Right atrium auricular region (tissue), 2 donors: ENCODE measurements around the gene IPO11. TPM values are rescaled to one million over a fixed set of nuclear protein-coding genes. Genes with fewer than 3 reads are reported as not detected.
"Not testable (repeated sequence)": the region's sequence is repeated elsewhere in the genome, so short reads cannot be mapped to it uniquely, and the experiment has no call there.

Experiments used
- DNase-seq: peaks from one replicate; pipeline ENCODE4 v3.0.0-alpha.2; 2019; ENCODE audit warnings: low spot score
- H3K27ac ChIP-seq, 2 donors: fragments of 200-600 bp; sonication (generic); 1 replicate in 1 of 2; 2 replicates in 1 of 2; pipeline ENCODE4 v1.5.1; 2016 to 2019
- H3K27me3 ChIP-seq, 2 donors: fragments of 200-600 bp; sonication (generic); one replicate each; pipeline versions ENCODE4 v1.5.1 to v1.6.0; 2017 to 2019
- H3K36me3 ChIP-seq: fragments of 200-600 bp; sonication (generic); one replicate; pipeline ENCODE4 v1.5.1; 2016
- H3K4me1 ChIP-seq, 2 donors: fragments of 200-600 bp; sonication (generic); one replicate each; pipeline versions ENCODE4 v1.5.1 to v1.6.0; 2017 to 2019
- H3K4me3 ChIP-seq, 2 donors: fragments of 200-600 bp; sonication (generic); 1 replicate in 1 of 2; 2 replicates in 1 of 2; pipeline ENCODE4 v1.5.1; 2017 to 2019; ENCODE audit warnings: mild to moderate bottlenecking in 1 of 2, moderate library complexity in 1 of 2
- H3K9me3 ChIP-seq, 2 donors: fragments of 200-600 bp; sonication (generic); one replicate each; pipeline ENCODE4 v1.5.1; 2019
- CTCF ChIP-seq, 2 donors: fragments of 200-600 bp; sonication (generic); IDR thresholded peaks; one replicate each; pipeline ENCODE4 v1.5.1; 2019; ENCODE audit warnings: antibody characterized with exemption in 2 of 2
- total RNA-seq, 2 donors: library from RNA; depleted of rRNA; stranded (reverse); fragments of >200 nt; gene quantifications; one replicate each; pipeline ENCODE4 v1.1.0, GENCODE V29; 2016

The IPO11 gene
- total RNA-seq, 2 donors from 2014 or later = 19.2 to 24.6 TPM

DNA sequence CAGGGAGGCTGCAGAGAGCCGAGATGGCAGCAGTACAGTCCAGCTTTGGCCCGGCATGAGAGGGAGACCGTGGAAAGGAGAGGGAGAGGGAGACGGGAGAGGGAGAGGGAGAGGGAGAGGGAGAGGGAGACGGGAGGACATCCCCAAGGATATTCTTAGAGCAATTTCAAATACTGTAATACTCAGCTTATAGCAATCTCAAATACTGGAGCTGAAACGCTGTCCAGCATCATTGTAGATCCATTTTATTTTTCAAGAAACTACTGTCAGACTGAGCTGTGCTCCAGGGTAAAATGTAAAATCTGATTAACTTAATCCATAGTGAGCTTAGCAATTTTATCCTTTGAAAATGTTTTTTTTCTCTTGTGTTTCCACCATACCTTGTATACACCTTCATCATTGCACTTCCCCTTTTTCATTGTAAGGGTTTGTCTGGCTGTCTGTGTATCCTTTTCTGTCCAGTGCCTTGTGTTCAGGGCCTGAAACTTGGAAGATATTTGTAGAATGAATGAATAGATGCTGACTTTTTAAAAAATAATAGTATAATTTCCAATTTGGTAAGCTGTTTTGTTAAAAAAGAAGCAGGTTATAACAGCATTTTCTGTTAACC is 102.1 kb downstream of the IPO11 start:
- Histone ChIP-seq H3K9me3 (no peaks in the 10 kb centered on the region), H3K36me3 (peaks cover 7% of the 10 kb centered on the region), H3K27me3 (no peaks in the 10 kb centered on the region), H3K4me3 (no peak overlapping the region), H3K4me1 (peaks cover 0 to 12% of the 10 kb centered on the region in 2 donors), H3K27ac (no peak overlapping the region)
- TF ChIP-seq CTCF (IDR thresholded peaks at IDR 0.05) = no peak
- no peak for DNase-seq

- H3K27ac ChIP-seq, H3K9me3 ChIP-seq, H3K27me3 ChIP-seq, H3K36me3 ChIP-seq, DNase-seq, H3K4me1 ChIP-seq, H3K4me3 ChIP-seq: not testable (repeated sequence)
Measured at GRCh38 chr5:62520812-62521211, 108.2 kb downstream of the IPO11 start.

- no peak for TF ChIP-seq CTCF (IDR thresholded peaks at IDR 0.05)
- Histone ChIP-seq H3K9me3 (no peaks in the 10 kb centered on the region), H3K27ac (no peak overlapping the region), H3K27me3 (no peaks in the 10 kb centered on the region), H3K4me1 (no peaks in the 10 kb centered on the region), H3K36me3 (no peaks in the 10 kb centered on the region), H3K4me3 (no peak overlapping the region)
- DNase-seq = no peak
Measured at GRCh38 chr5:62521319-62521718, 108.8 kb downstream of the IPO11 start.

DNA sequence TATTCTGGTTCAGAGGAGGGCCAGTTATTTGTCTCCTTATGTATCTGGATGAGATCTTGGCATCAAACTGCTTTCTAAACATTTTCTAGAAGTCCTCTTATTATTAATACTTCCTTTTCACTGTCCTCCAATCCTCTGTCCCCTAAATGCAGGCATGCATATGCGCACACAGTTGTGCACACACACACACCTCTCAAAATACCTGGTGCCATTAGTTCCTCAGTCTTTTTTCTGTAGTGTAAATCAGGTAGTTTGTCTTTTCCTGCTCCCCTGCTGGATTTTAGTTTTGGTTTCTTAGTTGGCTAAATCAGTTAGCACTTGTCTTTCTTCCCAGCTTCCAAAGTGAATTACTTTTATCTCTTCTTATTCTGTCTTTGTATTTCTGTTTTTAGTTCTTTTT is 110.2 kb downstream of the IPO11 start:
- H3K36me3 ChIP-seq = no peaks in the 10 kb centered on the region

GRCh38 chr5:62533597-62533996 is 121.0 kb downstream of the IPO11 start:
- Histone ChIP-seq H3K4me1 (no peaks in the 10 kb centered on the region), H3K27ac (no peak overlapping the region), H3K27me3 (no peaks in the 10 kb centered on the region), H3K4me3 (no peak overlapping the region), H3K36me3 (peaks cover 27% of the 10 kb centered on the region), H3K9me3 (no peaks in the 10 kb centered on the region)
- no peak for DNase-seq
- TF ChIP-seq CTCF (IDR thresholded peaks at IDR 0.05) = no peak

More for the DNA sequence above, 110.2 kb downstream of the IPO11 start:
- no peak overlapping the region for H3K27ac ChIP-seq
- no peaks in the 10 kb centered on the region for H3K9me3 ChIP-seq
- TF ChIP-seq CTCF (IDR thresholded peaks at IDR 0.05) = no peak
- H3K4me3 ChIP-seq = no peak overlapping the region
- H3K4me1 ChIP-seq = no peaks in the 10 kb centered on the region
- H3K27me3 ChIP-seq = no peaks in the 10 kb centered on the region
- no peak for DNase-seq

- H3K27me3 ChIP-seq = no peaks in the 10 kb centered on the region
- H3K36me3 ChIP-seq = peaks cover 30% of the 10 kb centered on the region
- H3K9me3 ChIP-seq = no peaks in the 10 kb centered on the region
- no peak for TF ChIP-seq CTCF (IDR thresholded peaks at IDR 0.05)
- H3K27ac ChIP-seq = no peak overlapping the region
- DNase-seq = no peak
- H3K4me1 ChIP-seq = no peaks in the 10 kb centered on the region
- no peak overlapping the region for H3K4me3 ChIP-seq
Measured at GRCh38 chr5:62534461-62535236, 122.1 kb downstream of the IPO11 start.
